ENCODE results near the gene TREM1. TPM values are rescaled to one million over a fixed set of nuclear protein-coding genes. Genes with fewer than 3 reads are reported as not detected.
A peak's percentile ranks its signal among the peaks of the same experiment; 100 is the strongest.

The TREM1 gene
- total RNA-seq, 1 donor from 2014 or later, result not detected

DNA sequence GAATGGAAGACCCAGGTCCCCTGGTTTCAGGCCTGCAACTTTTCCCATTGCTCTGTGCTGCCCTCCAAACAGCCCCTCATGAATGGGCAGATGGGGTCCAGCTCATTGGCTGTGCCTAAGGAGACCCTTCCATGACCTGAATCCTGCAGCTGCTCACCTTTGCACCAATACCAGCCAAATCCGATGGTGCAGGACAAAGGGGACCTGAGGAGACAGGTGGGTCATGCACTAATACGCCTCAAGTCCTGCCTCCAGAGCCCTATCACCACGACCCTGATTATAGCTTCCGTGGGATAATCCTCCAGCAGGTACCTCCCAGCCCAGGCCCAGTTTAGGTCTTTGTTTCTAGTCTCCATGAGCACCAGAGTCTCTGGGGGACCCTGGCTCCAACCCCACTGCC lies 16.8 kb downstream of the TREM1 start:
- peak; percentile 71 for DNase-seq (ENCODE audit: extremely low spot score, unreplicated experiment)
- H3K27ac Mint-ChIP-seq (ENCODE audit: unreplicated experiment), result no peak overlapping the region

GRCh38 chr6:41269166-41269565 lies 17.3 kb downstream of the TREM1 start:
- Mint-ChIP-seq H3K27me3 (ENCODE audit: unreplicated experiment) (peaks cover 40% of the 10 kb centered on the region), H3K9me3 (ENCODE audit: unreplicated experiment) (no peaks in the 10 kb centered on the region), H3K4me3 (ENCODE audit: unreplicated experiment) (no peak overlapping the region), H3K4me1 (ENCODE audit: unreplicated experiment) (no peaks in the 10 kb centered on the region), H3K36me3 (ENCODE audit: unreplicated experiment) (no peaks in the 10 kb centered on the region), H3K27ac (ENCODE audit: unreplicated experiment) (no peak overlapping the region)
- no peak for DNase-seq (ENCODE audit: extremely low spot score, unreplicated experiment)
- TF ChIP-seq, protein P1, sequence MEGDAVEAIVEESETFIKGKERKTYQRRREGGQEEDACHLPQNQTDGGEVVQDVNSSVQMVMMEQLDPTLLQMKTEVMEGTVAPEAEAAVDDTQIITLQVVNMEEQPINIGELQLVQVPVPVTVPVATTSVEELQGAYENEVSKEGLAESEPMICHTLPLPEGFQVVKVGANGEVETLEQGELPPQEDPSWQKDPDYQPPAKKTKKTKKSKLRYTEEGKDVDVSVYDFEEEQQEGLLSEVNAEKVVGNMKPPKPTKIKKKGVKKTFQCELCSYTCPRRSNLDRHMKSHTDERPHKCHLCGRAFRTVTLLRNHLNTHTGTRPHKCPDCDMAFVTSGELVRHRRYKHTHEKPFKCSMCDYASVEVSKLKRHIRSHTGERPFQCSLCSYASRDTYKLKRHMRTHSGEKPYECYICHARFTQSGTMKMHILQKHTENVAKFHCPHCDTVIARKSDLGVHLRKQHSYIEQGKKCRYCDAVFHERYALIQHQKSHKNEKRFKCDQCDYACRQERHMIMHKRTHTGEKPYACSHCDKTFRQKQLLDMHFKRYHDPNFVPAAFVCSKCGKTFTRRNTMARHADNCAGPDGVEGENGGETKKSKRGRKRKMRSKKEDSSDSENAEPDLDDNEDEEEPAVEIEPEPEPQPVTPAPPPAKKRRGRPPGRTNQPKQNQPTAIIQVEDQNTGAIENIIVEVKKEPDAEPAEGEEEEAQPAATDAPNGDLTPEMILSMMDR (IDR thresholded peaks at IDR 0.05), result no peak

More for the DNA sequence above, 16.8 kb downstream of the TREM1 start:
- TF ChIP-seq, protein P1 (IDR thresholded peaks at IDR 0.05), result no peak
- Mint-ChIP-seq H3K4me3 (ENCODE audit: unreplicated experiment) (no peak overlapping the region), H3K9me3 (ENCODE audit: unreplicated experiment) (no peaks in the 10 kb centered on the region), H3K27me3 (ENCODE audit: unreplicated experiment) (peaks cover 45% of the 10 kb centered on the region), H3K36me3 (ENCODE audit: unreplicated experiment) (no peaks in the 10 kb centered on the region), H3K4me1 (ENCODE audit: unreplicated experiment) (no peaks in the 10 kb centered on the region)

DNA sequence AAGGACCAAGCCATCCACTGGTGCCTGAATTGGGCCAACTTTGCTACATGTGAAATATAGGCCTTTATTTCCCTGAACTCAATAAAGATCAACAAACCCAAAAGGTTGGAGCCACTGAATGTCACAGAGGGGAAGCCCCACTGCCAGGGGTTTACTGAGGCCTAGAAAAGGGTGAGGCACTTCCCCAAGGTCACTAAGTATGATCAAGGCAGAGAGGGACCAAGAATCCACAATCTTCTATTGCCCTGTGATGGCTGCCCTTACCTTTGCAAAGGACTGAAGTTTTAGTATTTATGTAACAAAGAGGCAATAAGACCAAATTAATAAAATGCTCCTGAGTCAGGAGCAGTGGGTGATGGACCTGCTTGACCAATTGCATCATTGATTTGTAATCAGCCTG lies 18.0 kb downstream of the TREM1 start:
- H3K4me1 Mint-ChIP-seq (ENCODE audit: unreplicated experiment), result no peaks in the 10 kb centered on the region
- TF ChIP-seq, protein P1 (IDR thresholded peaks at IDR 0.05), result no peak
- no peak overlapping the region for H3K27ac Mint-ChIP-seq (ENCODE audit: unreplicated experiment)
- H3K4me3 Mint-ChIP-seq (ENCODE audit: unreplicated experiment), result no peak overlapping the region
- peaks cover 5% of the 10 kb centered on the region for H3K9me3 Mint-ChIP-seq (ENCODE audit: unreplicated experiment)
- H3K36me3 Mint-ChIP-seq (ENCODE audit: unreplicated experiment), result no peaks in the 10 kb centered on the region
- DNase-seq (ENCODE audit: extremely low spot score, unreplicated experiment), result no peak
- H3K27me3 Mint-ChIP-seq (ENCODE audit: unreplicated experiment), result peaks cover 37% of the 10 kb centered on the region

GRCh38 chr6:41266541-41266940 lies 19.9 kb downstream of the TREM1 start:
- Mint-ChIP-seq H3K4me1 (ENCODE audit: unreplicated experiment) (no peaks in the 10 kb centered on the region), H3K27me3 (ENCODE audit: unreplicated experiment) (peaks cover 31% of the 10 kb centered on the region), H3K9me3 (ENCODE audit: unreplicated experiment) (peaks cover 19% of the 10 kb centered on the region), H3K36me3 (ENCODE audit: unreplicated experiment) (peaks cover 2% of the 10 kb centered on the region), H3K4me3 (ENCODE audit: unreplicated experiment) (no peak overlapping the region), H3K27ac (ENCODE audit: unreplicated experiment) (no peak overlapping the region)
- no peak for DNase-seq (ENCODE audit: extremely low spot score, unreplicated experiment)
- TF ChIP-seq, protein P1 (IDR thresholded peaks at IDR 0.05), result no peak

- TF ChIP-seq, protein P1 (IDR thresholded peaks at IDR 0.05), result no peak
- peaks cover 29% of the 10 kb centered on the region for H3K9me3 Mint-ChIP-seq (ENCODE audit: unreplicated experiment)
- H3K27ac Mint-ChIP-seq (ENCODE audit: unreplicated experiment), result no peak overlapping the region
- H3K4me3 Mint-ChIP-seq (ENCODE audit: unreplicated experiment), result no peak overlapping the region
- no peak for DNase-seq (ENCODE audit: extremely low spot score, unreplicated experiment)
- peaks cover 2% of the 10 kb centered on the region for H3K36me3 Mint-ChIP-seq (ENCODE audit: unreplicated experiment)
- peaks cover 10% of the 10 kb centered on the region for H3K4me1 Mint-ChIP-seq (ENCODE audit: unreplicated experiment)
- peaks cover 24% of the 10 kb centered on the region for H3K27me3 Mint-ChIP-seq (ENCODE audit: unreplicated experiment)
Measured at GRCh38 chr6:41263267-41263666, 23.2 kb downstream of the TREM1 start.
